Loucy (cell line): ENCODE results near the gene TMEM237.

ENCODE experiments used
- H2AFZ ChIP-seq: fragments of 200-600 bp; sonication (generic); 2 replicates; pipeline ENCODE4 v1.6.0; 2016; ENCODE audit warnings: antibody characterized with exemption, mild to moderate bottlenecking, low read length, moderate library complexity
- H3F3A ChIP-seq: fragments of 200-600 bp; 2 replicates; pipeline ENCODE4 v1.6.0; 2016; ENCODE audit warnings: antibody characterized with exemption, low read depth, mild to moderate bottlenecking
- H3K27me3 ChIP-seq: fragments of 200-600 bp; sonication (generic); 2 replicates; pipeline ENCODE4 v1.6.1; 2014; ENCODE audit warnings: low read length, mild to moderate bottlenecking; ENCODE audit not compliant: insufficient read depth, poor library complexity, severe bottlenecking
- H3K36me3 ChIP-seq: fragments of 200-600 bp; sonication (generic); 2 replicates; pipeline ENCODE4 v1.6.1; 2016; ENCODE audit warnings: low read length; ENCODE audit not compliant: insufficient read depth
- H3K4me1 ChIP-seq: fragments of 200-600 bp; sonication (generic); 2 replicates; pipeline ENCODE4 v1.5.1; 2014; ENCODE audit warnings: low read length, mild to moderate bottlenecking; ENCODE audit not compliant: insufficient read depth, poor library complexity, severe bottlenecking
- H3K4me2 ChIP-seq: fragments of 200-600 bp; sonication (generic); 2 replicates; pipeline ENCODE4 v1.6.0; 2014; ENCODE audit warnings: antibody characterized with exemption, low read length, low read depth, mild to moderate bottlenecking; ENCODE audit not compliant: poor library complexity, severe bottlenecking
- H3K4me3 ChIP-seq: fragments of 200-600 bp; sonication (generic); 2 replicates; pipeline ENCODE4 v1.5.1; 2014; ENCODE audit warnings: low read length, mild to moderate bottlenecking, mixed read lengths; ENCODE audit not compliant: poor library complexity, severe bottlenecking
- H3K79me2 ChIP-seq: fragments of 200-600 bp; sonication (generic); 2 replicates; pipeline ENCODE4 v1.6.1; 2014; ENCODE audit warnings: low read length; ENCODE audit not compliant: insufficient read depth
- H3K9ac ChIP-seq: fragments of 200-600 bp; sonication (generic); 2 replicates; pipeline ENCODE4 v1.6.0; 2014; ENCODE audit warnings: mild to moderate bottlenecking, low read depth, low read length, moderate library complexity; ENCODE audit not compliant: poor library complexity, severe bottlenecking
- H3K9me2 ChIP-seq: fragments of 200-600 bp; sonication (generic); replicated peaks from 2 replicates; pipeline ENCODE4 v1.6.1; 2016; ENCODE audit warnings: low read depth, low read length, mixed read lengths
- H3K9me3 ChIP-seq: fragments of 200-600 bp; sonication (generic); 2 replicates; pipeline ENCODE4 v1.6.1; 2014; ENCODE audit warnings: mild to moderate bottlenecking, antibody characterized with exemption, low read length, low read depth; ENCODE audit not compliant: insufficient read depth
- H4K20me1 ChIP-seq: fragments of 200-600 bp; sonication (generic); 2 replicates; pipeline ENCODE4 v1.6.0; 2014; ENCODE audit warnings: antibody characterized with exemption, low read length, mild to moderate bottlenecking; ENCODE audit not compliant: insufficient read depth, poor library complexity, severe bottlenecking
- CTCF ChIP-seq: fragments of 200-600 bp; sonication (generic); conservative IDR thresholded peaks from 2 replicates; pipeline ENCODE4 v1.5.1; 2014; ENCODE audit warnings: mild to moderate bottlenecking, antibody characterized with exemption, low read length
- EZH2phosphoT487 ChIP-seq: fragments of 200-600 bp; IDR thresholded peaks from 2 replicates; pipeline ENCODE4 v1.6.1; 2018; ENCODE audit warnings: antibody characterized with exemption, mild to moderate bottlenecking, moderate library complexity, borderline replicate concordance

TMEM237 gene

GRCh38 chr2:201654616-201655384 lies 11.5 kb upstream of the TMEM237 start:
- Histone ChIP-seq H3F3A (no peaks in the 10 kb centered on the region), H3K4me3 (no peak overlapping the region), H3K4me1 (no peaks in the 10 kb centered on the region), H2AFZ (no peak overlapping the region), H3K9ac (no peak overlapping the region), H3K9me3 (no peaks in the 10 kb centered on the region), H3K79me2 (no peaks in the 10 kb centered on the region), H3K9me2 (no peaks in the 10 kb centered on the region), H3K36me3 (no peaks in the 10 kb centered on the region), H4K20me1 (no peaks in the 10 kb centered on the region), H3K4me2 (no peak overlapping the region), H3K27me3 (no peaks in the 10 kb centered on the region)
- TF ChIP-seq CTCF: no peak
- no peak for TF ChIP-seq EZH2phosphoT487

GRCh38 chr2:201653221-201653620 lies 9.9 kb upstream of the TMEM237 start:
- H2AFZ ChIP-seq: no peak overlapping the region
- no peaks in the 10 kb centered on the region for H3K36me3 ChIP-seq
- H3K27me3 ChIP-seq: no peaks in the 10 kb centered on the region
- no peaks in the 10 kb centered on the region for H3K79me2 ChIP-seq
- H3K9me2 ChIP-seq: no peaks in the 10 kb centered on the region
- H3K9ac ChIP-seq: no peak overlapping the region
- H3K9me3 ChIP-seq: no peaks in the 10 kb centered on the region
- H3K4me1 ChIP-seq: no peaks in the 10 kb centered on the region
- H3F3A ChIP-seq: no peaks in the 10 kb centered on the region
- H4K20me1 ChIP-seq: no peaks in the 10 kb centered on the region
- no peak for TF ChIP-seq EZH2phosphoT487
- no peak for TF ChIP-seq CTCF
- no peak overlapping the region for H3K4me3 ChIP-seq
- no peak overlapping the region for H3K4me2 ChIP-seq

- H3K36me3 ChIP-seq: no peaks in the 10 kb centered on the region
- H3K4me2 ChIP-seq: no peak overlapping the region
- peaks cover 1% of the 10 kb centered on the region; the same call in 1 of the 2 replicates for H3F3A ChIP-seq
- H4K20me1 ChIP-seq: no peaks in the 10 kb centered on the region
- no peak overlapping the region for H3K4me3 ChIP-seq
- no peak overlapping the region for H3K9ac ChIP-seq
- TF ChIP-seq EZH2phosphoT487 (no peak), CTCF (no peak)
- H2AFZ ChIP-seq: no peak overlapping the region
- H3K4me1 ChIP-seq: peaks cover 5% of the 10 kb centered on the region
- H3K79me2 ChIP-seq: no peaks in the 10 kb centered on the region
- no peaks in the 10 kb centered on the region for H3K9me2 ChIP-seq
- H3K9me3 ChIP-seq: no peaks in the 10 kb centered on the region
- no peaks in the 10 kb centered on the region for H3K27me3 ChIP-seq
Measured at GRCh38 chr2:201649442-201649841, 6.1 kb upstream of the TMEM237 start.
